ENCODE measurements around the gene ZNF239.
"Not testable (repeated sequence)": the region's sequence is repeated elsewhere in the genome, so short reads cannot be mapped to it uniquely, and the experiment has no call there.

ZNF239 gene

DNA sequence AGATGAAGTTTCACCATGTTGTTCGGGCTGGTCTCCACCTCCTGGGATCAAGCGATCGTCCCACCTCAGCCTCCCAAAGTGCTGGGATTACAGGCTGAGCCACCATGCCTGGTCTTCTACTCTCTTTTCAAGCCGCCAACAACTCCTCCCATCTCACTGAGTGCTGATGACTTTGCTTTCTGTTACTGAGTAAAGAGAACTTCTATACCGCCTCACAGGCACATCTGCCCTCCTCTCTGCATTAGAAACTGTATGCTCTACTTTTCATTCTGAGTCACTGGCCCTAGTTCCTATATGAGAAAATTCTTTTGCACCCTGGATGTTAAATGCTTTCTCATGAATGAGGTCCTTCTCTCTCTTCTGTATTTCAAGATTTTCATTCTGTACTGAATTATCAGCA, 2.2 kb upstream of the ZNF239 start:
- DNase-seq (ENCODE audit: low read depth in 2 of 2): no peak

DNA sequence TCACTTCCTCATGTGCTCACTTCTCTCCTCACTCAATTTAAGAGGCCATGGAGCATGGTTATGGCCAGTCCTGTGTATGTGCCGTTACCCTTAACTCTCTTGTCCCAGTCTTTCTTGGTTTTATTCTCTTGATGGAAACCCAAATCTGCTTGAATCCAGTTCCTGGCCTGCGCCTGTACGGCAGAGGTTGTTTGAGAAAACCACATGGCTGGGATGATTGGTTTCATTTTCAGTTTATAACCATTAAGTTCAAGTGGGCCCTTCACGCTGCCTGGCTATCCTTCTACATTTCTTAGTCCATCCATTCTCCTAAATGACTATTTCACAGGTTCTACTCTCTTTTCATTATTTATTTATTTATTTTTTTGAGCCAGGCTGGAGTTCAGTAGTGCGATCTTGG, 1.6 kb upstream of the ZNF239 start:
- DNase-seq (ENCODE audit: low read depth in 2 of 2): no peak

DNA sequence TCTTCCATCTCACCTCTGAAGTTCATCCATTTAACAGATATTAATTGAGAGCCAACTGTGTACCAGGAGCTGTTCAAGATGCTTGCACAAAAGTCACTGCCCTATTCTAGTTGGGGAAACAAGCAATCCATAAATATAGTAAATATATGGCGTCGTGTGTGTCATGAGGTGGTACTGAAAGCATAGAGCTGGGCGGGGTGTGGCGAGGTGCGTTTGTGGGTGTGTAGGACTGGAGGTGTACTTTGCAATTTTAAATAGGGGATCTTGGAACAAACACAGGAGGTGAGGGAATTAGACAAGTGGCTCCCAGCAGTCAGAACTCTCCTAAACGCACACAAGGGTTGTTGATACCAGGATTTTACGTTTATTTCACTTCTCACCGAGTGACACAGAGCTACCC, 490 bp upstream of the ZNF239 start:
- no peak for DNase-seq (ENCODE audit: low read depth in 2 of 2)

DNA sequence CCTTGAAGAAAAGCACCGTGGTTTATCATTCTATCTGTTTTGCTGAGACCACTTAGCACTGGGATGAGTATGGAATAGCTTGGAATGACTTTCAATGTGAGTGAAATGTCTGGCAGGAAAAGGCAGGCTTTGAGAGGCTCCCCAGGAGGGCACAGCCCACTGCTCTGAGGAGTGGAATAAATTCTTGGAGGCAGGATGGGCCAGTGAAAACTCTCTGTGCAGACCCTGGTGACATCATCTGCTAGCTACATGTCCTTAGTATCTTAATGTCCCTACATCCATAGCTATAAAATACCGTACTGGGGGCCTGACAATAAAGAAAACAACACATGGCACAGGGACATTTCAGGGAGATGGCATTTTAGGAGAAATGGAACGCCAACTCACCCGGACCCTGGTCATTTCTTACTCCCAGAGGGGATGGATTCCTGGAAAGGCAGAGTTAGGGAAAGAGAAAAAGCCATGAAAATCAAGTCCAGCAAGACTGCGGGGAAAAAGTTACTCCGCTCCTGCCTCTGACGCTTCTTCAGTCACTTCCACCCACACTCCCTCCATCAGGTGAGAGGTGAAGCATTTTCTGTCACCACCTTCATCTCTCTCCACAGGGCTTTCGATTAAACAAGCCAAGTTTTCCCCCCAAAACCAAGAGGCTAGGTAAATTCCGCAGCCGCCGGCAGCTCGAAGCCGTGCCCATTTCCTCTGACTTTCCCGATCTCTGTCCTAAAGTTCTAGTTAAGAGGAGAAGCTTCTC, 991 bp downstream of the ZNF239 start:
- DNase-seq (ENCODE audit: low read depth in 2 of 2): no peak

DNA sequence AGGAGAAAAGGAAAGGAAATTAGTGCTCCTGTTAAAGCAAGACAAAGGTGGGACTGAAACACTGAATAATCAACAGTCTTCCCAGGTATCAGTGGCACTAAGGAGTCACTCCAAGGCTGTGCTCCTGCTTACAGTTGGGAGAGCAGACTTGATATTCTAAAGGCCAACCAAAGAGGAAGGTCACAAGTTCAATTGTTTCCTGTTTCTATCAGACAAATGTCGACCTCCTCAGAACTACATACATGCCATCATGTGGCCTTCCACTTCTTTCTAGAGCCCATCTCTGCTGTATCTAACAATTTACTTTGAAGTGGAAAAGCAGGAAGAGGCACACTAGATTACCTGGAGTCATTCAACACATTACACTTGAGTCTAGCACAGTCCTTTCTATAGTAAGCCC, 3.4 kb downstream of the ZNF239 start:
- no peak for DNase-seq (ENCODE audit: low read depth in 2 of 2)

DNA sequence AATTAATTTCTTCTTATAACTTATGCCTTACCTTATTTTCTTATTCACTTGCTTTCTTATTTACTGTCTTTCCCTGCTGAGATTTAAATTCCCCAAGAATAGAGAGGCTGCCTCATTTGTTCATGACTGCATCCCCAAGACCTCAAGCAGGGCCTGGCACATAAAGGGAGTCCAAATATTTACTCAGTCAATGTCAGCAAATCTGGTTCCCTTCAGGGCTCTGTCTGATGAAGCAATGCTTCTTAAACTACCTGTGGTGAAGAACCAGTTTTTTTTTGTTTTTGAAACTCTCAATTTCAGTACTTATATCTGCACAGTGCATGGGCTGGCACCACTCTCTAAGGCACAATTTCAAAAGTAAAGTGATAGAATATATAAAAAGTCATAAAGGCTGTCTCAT, 4.7 kb downstream of the ZNF239 start:
- DNase-seq (ENCODE audit: low read depth in 2 of 2): no peak

DNA sequence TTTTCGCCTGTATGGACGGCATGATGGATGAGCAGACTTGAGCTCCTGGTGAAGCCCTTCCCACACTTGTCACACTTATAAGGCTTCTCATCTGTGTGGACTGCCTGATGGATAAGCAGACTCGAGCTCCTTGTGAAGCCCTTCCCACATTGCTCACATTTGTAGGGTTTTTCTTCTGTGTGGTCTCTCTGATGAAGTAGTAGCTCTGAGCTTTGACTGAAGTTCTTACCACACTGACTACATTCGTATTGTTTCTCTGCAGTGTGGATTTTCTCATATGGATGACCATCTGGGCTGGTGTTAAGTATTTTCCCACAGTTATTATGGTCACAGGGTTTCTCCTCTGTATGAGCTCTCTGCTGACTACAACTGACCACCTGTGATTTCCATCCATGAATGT, 17.2 kb downstream of the ZNF239 start:
- DNase-seq (ENCODE audit: low read depth in 2 of 2): no peak

DNA sequence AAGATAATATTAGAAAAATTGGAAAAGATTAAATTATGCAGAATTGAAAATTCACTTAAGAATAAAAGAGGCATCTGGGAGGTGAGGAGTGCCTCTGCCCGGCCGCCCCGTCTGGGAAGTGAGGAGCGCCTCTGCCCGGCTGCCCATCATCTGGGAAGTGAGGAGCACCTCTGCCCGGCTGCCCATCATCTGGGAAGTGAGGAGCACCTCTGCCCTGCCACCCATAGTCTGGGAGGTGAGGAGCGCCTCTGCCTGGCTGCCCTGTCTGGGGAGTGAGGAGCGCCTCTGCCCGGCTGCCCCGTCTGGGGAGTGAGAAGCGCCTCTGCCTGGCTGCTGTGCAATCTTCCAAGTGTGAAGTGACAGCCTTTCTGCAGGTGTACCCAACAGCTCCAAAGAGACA, 30.7 kb downstream of the ZNF239 start:
- DNase-seq (ENCODE audit: low read depth in 2 of 2): not testable (repeated sequence)

DNA sequence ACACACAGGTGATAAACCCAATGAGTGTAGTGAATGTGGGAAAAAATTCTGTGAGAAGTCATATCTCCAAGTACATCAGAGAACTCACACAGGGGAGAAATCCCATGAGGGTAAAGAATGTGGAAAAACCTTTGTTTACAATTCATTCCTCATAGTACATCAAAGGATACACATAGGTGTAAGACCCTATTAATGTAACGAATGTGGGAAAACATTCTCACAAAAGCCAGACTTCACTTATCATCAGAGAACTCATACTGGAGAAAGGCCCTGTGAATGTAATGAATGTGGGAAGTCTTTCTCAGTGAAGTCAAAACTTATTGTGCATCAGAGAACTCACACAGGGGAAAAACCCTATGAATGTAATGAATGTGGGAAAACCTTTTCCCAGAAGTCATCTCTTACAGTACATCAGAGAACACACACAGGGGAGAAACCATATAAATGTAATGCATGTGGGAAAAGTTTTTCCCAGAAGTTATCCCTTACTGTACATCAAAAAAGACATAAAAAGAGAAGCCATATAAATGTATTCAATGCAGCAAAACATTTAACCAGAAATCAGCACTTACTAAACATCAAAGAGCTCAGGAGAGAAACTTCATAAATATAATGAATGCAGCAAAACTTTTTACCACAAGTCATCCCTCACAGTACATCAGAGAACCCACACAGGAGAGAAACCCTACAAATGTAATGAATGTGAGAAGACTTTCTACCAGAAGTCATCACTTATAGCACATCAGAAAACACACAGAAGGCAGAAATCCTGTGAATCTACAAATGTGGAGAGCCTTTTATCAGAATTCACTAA, 49.8 kb downstream of the ZNF239 start:
- no peak for DNase-seq (ENCODE audit: low read depth in 2 of 2)
